HG02943 (cell line): ENCODE measurements around the gene SPO11.

ENCODE experiments used
- ATAC-seq: cut with Tn5 transposase; IDR thresholded peaks from one replicate; pipeline ENCODE4 v1.9.1; 2021; ENCODE audit warnings: mild to moderate bottlenecking, low read depth, moderate library complexity; ENCODE audit not compliant: unreplicated experiment

SPO11 gene

GRCh38 chr20:57329608-57330221 lies at the start of gene SPO11:
TSS of gene SPO11 (plus strand) at chr20:57329803. CDS start at chr20:57329868, 65 bp downstream.
- ATAC-seq: no peak

- no peak for ATAC-seq
Measured at GRCh38 chr20:57280221-57280620, 49.4 kb upstream of the SPO11 start.

GRCh38 chr20:57281900-57282299 lies 47.7 kb upstream of the SPO11 start:
- no peak for ATAC-seq

- no peak for ATAC-seq
Measured at GRCh38 chr20:57282670-57283361, 46.8 kb upstream of the SPO11 start.

GRCh38 chr20:57283860-57284259 lies 45.7 kb upstream of the SPO11 start:
- ATAC-seq: no peak

- no peak for ATAC-seq
Measured at GRCh38 chr20:57287007-57287880, 42.4 kb upstream of the SPO11 start.

GRCh38 chr20:57287901-57288300 lies 41.7 kb upstream of the SPO11 start:
- no peak for ATAC-seq

- ATAC-seq: no peak
Measured at GRCh38 chr20:57288651-57289277, 40.8 kb upstream of the SPO11 start.

GRCh38 chr20:57289391-57290177 lies 40.0 kb upstream of the SPO11 start:
- no peak for ATAC-seq

GRCh38 chr20:57290178-57290484 lies 39.5 kb upstream of the SPO11 start:
- no peak for ATAC-seq

- ATAC-seq: no peak
Measured at GRCh38 chr20:57291003-57291402, 38.6 kb upstream of the SPO11 start.

- no peak for ATAC-seq
Measured at GRCh38 chr20:57291694-57292093, 37.9 kb upstream of the SPO11 start.

- no peak for ATAC-seq
Measured at GRCh38 chr20:57292611-57293010, 37.0 kb upstream of the SPO11 start.

- no peak for ATAC-seq
Measured at GRCh38 chr20:57293995-57294394, 35.6 kb upstream of the SPO11 start.

GRCh38 chr20:57294550-57294949 lies 35.1 kb upstream of the SPO11 start:
- no peak for ATAC-seq

GRCh38 chr20:57298457-57298856 lies 31.1 kb upstream of the SPO11 start:
- ATAC-seq: no peak

GRCh38 chr20:57301026-57301425 lies 28.6 kb upstream of the SPO11 start:
- ATAC-seq: no peak

- ATAC-seq: no peak
Measured at GRCh38 chr20:57306747-57307146, 22.9 kb upstream of the SPO11 start.

GRCh38 chr20:57308451-57309271 lies 20.9 kb upstream of the SPO11 start:
- no peak for ATAC-seq
